Islet precursor cell (in vitro differentiated cells): ENCODE data around the gene EXOC3L4.

Experiments
- DNase-seq: peaks from one replicate; pipeline ENCODE4 v3.0.0-alpha.2; 2018

EXOC3L4 gene

DNA sequence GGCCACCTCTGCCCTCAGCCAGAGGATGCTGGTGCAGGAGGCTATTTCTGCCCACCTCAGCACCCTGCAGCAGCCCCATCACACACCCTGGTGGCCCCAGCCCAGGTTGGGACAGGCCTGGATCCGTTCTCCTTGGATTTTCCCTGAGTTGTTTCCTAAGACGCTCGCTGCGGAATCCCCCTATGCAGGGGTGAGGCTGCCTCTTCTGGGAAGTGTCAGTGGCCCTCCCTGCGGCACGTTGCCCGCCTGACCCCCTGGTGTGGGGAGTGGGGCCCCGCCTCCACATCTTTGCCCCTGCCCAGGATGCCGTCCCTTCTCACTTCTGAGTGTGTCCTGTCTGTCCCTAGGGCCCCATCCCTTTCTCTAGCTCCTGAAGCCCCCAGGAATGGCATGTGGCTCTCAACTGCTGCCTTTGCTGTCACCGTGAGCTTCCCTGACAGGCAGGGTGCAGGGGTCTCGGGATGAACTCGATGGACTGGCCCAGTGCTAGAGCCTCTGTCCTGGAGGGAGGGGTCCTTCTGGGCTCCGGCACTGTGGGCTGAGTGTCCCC lies 594 bp upstream of the EXOC3L4 start:
- no peak for DNase-seq

DNA sequence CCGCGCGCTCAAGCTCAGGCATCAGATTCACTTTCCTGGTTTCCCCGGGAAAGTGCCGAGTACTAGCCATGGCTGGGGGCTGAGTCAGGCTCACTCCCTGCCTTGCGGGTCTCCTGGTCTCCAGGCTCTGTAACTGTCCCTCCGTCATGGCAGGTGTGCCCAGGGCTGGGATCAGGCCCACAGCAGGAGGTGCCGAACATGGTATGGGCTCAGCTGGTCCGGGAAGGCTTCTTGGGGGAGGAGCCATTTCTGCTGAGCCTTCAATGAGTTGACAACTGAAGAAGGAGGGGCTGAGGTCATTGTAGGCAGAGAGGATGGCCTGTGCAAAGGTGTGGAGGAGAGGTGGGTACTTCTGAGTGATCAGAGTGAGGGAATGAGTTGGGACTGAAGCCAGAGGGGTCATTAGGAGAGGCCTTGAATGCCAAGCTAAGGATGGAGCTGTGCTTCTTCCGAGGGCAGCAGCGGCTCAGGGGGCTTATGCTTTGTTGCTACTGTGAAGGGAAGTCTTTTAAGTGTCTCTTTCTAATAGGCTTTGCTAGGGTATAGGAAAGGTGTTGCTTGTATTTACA lies 769 bp downstream of the EXOC3L4 start:
- no peak for DNase-seq

DNA sequence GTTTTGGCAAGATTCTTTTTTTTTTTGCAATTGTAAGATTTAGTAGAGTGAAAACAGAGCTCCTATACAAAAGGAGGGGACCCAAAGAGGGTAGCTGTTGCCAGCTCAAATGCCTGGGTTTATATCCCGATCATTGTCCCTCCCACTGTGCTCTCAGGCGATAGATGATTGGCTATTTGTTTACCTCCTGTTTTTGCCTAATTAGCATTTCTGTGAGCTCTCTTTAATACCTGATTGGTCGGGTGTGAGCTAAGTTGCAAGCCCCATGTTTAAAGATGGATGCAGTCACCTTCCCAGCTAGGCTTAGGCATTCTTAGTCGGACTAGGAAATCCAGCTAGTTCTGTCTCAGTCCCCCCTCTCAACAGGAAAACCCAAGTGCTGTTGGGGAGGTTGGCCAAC lies 1.9 kb downstream of the EXOC3L4 start:
- DNase-seq = no peak

DNA sequence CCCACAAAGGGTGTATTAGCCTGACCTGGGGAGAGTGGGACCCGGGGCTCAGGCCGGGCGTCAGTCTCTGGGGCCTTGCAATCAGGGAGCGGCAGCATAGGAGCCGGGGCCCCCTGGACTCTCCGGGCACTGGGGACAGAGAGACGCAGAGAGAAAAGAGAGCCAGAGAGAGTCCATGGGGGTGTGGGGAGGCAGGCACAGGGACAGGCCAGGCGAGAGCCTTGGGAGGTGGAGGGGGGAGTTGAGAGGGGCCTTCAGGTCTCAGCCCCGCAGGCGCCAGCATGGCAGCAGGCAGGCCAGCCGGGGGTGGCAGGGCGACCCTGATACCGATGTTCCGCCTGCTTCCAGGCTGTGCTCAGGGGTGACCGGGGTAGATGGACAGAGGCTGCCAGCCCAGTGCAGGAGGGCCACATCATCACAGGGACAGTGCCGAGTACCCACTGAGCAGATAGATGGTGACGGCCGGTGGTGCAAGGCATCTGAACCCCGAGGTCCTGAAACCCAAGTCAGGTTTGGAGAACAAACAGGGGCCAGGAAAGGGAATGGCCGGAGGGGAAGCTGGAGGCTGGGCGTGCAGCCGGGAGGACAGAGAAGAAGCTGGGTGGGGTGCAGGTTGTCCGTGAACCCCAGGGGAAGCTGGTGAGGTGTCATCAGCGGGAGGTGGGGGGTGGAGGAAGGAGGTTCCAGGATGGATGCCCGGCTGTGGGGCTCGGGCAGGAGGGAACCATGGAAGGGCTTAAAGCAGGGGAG lies 2.9 kb downstream of the EXOC3L4 start:
- no peak for DNase-seq

DNA sequence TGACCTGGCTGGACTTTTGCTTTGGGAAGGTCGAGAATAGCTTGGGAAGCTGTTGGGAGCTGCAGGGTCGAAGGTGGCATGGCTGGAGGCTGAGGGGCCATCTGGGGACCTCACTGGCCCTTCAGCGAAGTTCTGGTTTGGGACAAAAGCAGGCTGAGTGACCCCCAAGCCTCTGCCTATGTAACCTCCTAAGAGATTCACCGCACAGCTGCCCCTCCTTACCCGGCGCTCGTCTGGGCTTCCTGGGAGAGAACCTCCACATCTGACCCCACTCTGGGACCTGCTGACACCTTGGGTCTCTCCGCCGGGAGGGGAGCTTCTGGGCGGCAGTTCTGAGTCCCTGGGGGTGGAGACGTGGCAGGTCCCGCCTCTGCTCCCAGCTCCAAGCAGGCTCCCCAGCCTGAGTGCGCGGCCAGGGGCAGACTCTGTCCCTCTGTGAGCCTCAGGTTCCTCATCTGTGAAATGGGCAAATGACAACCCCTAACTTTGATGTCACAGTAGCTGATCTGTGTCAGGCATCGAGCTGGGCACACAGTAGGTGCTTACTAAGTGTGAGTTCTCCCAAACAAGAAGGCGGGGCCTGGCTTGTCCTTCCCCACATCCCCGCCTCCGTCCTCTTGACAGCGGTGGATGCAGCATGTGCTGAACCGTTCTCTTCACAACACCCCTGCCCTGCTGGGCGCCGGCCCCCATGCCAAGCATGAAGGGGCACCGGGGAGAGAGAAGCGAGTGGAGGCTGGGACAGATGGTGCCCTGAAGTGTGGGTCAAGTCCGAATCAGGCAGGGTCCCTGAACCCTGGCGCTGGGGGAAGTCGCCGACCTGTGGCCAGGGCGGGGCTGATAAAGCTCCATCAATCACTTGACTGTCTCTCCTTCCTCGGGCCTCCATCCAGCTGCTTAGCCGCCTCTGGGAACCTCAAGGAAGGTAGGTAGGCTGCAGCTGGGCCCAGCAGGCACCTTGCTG lies 3.8 kb downstream of the EXOC3L4 start:
- DNase-seq = no peak

DNA sequence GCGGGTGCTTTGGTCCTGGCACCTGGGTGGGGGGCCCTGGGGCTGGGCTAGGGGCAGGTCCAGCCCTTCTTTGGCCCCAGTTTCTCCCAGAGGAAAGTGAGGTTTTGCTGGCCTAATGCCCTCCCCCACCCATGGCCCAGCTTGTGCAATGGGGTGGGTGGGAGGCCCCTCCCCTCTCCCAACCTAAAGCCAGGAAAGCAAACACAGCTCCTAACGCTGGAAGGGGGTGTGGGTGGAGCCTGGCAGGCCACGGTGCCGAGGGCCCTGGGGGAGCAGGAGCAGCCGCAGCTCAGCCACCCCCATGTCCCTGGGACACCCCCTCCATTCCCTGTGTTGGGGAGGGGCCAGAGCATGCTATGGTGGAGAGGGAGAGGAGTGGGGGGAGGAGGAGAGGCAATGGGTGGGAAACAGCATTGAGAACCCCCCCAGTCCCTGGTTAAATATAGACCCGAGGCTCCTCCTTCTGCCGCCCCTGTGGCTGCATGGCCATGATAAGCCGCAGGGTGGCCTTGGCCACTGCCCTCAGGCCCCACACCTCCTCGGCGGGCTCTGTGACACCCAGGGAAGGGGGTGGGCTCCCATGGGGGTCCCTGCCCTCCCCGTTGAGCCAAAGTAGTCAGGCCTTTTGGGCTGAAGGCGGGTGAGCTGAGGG lies 4.7 kb downstream of the EXOC3L4 start:
- DNase-seq = no peak

DNA sequence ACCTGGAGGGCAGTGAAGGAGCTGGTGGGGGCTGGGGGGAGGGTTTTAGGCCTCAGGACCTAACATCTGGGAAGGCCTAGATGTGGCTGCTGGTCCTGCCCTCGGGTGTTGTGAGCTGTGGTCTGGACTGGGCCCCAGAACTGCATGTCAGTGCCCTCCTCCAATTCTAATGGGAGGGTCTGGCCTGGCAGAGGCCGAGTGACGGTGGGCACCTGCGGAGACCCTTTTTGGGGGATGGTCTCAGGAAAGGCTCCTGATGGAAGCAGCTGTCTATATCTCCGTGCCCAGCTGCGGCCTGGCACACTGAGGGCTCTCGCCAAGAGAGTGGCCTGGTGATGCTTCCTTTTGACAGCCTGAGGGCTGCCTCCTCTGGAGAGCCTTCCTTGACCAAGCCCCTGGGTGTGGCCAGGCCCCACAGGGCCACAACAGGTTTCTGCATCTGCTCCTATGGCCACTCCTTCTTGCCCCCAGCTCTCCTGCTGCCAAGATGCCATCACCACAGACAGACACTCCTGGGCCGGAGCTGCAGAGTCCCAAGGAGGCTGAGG lies 5.3 kb downstream of the EXOC3L4 start:
- DNase-seq = no peak

DNA sequence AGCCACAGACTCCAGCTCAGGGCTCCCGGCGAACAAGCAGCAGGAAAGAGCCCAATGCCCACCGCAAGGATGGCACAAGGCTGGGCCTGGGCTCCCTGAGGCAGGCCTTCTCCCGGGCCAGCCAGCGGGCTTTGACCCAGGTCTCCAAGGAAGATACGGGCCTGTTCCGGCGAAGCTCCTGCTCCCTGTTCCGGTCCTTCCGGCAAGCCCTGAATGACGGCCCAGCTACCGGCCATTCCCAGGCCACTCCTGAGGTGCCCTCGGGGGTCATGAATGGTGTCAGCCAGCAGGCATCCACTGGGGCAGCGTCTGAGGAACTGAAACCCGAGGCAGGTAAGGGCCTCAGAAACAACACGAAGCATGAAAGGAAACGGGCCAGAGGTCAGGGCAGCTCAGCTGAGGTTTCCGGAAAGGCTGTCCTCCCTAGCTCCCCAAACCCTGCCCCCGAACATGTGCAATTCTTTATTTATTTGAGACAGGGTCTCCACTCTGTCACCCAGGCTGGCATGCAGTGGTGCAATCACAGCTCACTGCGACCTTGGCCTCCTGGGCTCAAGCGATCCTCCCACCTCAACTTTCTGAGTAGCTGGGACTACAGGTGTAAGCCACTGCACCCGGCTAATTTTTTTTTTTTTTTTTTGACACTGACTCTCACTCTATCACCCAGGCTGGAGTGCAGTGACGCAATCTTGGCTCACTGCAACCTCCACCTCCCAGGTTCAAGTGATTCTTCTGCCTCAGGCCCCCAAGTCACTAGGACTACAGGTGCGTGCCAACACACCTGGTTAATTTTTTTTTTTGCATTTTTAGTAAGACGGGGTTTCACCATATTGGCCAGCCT lies 6.0 kb downstream of the EXOC3L4 start:
- DNase-seq = peak; percentile 75

DNA sequence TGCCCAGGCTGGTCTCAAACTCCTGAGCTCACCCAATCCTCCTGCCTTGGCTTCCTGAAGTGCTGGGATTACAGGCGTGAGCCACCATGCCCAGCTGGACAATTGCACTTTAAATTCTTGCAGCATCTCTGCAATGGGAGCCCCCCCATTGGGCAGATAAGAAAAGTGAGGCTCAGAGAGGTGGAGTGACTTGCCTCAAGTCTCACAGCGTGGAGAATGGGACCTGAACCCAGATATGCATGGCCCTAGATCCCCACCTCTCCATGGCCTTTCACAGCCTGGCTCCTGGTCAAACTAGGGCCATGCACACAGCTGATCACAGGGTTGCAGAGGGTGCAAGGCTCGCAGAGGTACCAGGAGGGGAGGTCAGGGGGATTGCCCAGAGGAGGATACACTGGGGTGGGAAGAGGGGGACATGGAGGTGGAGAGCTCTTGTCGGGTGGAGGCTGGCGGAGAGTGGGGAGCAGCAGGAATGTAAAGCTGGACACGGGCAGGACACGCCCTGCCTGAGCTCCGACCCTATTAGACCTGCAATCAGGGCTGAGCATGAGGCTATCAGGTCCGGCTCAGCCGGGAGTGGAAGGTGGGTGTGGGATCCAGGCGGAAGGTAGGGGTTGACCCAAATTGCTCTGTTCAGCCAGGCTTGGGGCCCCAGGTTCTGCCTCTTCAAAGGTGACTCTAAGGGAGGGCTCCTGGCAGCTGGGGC lies 6.9 kb downstream of the EXOC3L4 start:
- no peak for DNase-seq

DNA sequence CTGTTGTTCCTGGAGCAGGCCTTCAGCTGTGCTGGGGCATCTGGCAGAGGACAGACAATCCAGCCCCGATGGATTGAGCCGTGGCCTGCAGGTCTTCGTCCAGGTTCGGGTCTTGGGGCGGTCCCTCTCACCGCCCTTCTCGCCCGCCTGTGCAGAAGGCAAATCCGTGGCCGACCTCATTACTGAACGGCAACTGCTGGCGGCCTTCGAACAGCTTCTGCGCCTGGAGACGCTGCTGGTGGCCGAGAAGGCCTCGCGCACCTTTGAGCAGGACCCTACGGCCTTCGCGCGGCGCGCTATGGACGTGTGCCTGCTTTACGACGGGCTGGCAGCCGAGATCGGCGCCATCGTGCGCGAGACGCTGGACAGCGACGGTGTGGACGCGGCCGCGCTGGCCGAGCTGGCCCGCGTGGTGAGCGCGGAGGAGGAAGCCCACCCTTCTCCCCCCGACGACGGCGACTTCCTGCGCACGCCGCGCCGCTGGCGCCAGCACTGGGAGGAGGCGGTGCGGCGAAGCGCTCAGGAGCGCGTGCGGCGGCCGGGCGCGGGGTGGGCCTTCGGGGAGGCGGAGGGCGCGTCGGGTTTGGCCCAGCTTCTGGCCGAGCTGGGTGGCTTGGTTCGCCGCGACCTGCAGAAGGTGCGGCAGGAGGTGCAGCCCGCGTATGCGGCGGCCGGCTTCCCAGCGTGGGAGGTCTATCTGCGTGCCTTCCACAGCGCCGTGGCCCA lies 7.6 kb downstream of the EXOC3L4 start:
- no peak for DNase-seq

DNA sequence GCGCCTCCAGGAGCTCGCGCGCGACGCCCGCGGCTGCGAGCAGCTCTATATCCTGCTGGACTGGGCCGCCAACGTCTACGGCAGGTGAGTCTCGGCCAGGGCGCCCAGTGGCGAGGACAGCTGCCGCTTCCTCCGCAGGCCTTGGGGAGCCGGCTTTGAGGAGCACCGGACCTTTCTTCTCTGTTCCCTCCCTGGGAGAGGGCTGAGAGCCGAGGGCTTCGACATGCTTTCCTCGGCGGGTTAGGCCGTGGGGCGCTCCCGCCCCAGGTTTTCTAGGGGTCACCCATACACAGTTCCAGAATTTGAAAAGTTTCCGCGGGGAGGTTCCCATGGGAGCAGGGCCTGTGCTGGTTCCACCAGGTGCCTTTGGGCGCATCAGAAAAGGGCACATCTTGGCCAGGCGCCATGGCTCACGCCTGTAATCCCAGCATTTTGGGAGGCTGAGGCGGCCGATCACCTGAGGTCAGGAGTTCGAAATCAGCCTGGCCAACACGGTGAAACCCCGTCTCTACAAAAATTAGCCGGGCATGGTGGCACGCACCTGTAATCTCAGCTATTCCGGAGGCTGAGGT lies 8.2 kb downstream of the EXOC3L4 start:
- no peak for DNase-seq

DNA sequence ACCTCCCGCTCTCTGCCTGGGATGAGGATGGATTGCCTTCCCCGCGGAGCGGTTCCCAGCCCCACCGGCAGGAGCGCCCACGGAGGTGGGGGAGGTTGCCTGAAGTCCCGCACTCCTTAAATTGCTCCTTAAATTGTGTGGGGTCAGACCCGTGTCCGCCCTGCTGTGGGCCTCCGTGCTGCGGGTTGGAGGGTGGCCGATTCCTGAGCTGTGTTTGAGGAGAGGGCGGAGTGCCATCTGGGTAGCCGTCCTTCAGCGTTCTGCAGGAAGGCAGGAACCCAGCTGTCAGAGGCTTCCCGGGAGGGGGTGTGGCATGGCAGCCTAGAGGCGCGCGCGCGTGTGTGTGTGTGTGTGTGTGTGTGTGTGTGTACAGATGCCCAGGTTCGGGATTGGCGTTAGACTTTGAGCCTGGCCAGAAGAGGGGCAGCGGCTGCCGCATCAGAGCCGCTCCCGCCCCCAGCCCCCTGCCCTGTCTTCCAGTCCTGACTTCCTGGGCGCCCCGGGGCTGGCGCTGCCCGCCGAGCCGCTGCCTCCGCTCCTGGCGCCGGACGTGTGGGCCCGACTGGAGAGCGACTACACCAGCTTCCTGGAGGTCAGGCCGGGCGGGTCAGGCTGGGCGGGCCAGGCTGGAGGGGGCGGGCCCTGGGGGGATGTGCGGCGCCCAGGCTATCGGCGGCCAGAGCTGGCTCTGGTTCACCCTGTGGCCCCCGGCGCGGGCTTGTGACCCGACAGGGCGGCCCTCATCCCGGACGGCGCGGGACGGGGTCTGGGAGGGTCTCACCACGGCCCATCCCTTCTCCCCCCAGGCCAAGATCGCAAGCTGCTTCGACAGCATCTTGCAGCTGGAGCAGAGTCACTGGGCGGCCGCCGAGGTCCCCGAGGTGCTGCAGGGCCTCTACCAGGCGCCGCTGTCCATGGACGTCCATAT lies 9.2 kb downstream of the EXOC3L4 start:
- peak; percentile 87 for DNase-seq

DNA sequence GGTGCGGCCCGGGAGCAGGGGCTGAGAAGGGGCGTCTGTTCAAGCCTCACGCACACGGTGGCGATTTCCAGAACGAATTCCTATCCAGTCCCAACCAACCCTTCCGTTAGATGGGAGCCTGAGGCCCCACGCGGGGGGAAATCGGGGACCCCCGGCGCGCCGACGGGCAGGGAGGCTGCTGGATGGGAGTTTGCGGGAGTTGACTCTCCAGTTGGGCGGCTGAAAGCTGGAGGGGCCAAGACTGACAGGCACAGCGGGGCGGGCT lies 9.8 kb downstream of the EXOC3L4 start:
- DNase-seq = no peak

DNA sequence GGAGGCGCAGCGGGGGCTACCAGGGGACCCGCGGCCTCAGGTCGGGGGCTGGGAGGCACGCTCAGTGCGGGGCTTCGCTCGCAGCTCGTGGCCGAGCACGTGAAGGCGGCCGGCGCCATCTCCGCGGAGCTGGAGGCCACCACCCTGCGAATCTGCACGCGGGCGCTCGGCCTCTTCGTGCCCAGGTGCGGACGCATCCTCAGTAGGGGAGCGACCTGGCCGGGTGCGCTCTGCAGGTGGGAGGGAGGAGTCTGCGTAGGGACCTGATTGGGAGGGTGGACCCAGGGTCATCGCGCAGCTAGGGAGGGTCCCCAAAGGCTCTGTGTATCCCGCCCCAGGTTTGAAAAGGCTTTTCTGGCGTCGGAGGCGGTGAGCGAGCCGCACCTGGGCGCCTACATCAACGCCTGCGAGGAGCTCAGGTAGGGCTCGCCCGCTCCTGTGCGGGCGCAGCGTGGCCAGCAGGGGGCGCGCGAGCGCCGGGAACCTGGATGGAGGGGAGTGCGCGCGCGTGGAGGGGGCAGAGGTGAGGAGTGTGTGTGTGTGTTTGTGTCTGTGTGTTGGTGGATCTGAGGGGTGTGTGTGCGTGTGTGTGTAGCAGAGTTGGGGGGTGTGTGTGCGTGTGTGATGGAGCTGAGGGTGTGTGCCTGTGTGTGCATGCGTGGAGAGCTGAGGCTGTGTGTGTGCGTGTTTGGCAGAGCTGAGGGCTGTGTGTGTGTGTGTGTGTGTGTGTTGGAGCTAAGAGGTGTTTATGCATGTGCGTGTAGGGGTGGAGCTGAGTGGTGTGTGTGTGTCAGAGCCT lies 10.3 kb downstream of the EXOC3L4 start:
- peak; percentile 87 for DNase-seq

DNA sequence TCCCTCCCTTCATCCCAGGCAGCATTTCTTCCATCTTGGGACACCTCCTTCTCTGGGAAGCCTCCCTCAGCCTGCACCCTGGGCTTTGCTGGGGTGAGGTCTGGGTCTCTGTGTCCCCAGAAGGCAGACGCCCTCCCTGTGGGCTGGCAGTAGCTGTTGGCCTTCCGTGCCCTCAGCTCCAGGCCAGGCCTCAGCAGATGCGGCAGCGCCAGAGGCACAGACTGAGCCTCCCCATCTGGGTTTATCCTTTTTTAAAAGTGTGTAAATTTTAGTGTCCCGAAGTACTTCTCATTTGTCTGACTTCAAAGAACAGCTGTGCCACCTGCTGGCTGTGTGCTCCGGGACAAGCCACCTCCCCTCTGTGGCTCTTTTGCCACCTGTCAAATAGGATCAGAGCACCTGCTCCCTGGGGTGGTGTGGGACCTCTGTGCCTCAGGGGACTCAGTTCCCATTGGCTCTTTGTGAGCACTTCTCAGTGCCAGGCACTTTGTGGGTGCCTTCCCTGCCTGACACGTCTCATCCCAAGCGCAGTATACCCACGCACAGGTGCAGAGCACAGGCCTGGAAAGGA lies 11.1 kb downstream of the EXOC3L4 start:
- DNase-seq = no peak

DNA sequence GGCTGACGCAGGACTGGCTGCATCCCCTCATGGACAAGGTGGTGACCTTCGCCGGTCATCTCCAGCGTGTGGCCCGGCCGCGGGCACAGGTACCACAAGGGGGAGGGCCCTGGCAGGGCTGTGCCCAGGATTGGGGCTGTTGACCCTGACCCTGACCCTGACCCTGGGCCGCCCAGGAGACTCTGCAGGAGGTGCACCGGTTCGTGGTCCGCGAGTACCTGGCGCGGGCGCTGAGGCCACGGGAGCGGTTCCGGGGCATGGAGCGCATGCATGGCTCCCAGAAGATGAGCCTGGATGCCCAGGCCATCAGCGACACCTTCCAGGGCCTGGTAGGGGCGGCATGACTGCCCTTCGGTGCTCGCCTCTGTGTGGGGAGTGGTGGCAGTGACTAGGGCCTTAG lies 12.9 kb downstream of the EXOC3L4 start:
- DNase-seq = no peak

DNA sequence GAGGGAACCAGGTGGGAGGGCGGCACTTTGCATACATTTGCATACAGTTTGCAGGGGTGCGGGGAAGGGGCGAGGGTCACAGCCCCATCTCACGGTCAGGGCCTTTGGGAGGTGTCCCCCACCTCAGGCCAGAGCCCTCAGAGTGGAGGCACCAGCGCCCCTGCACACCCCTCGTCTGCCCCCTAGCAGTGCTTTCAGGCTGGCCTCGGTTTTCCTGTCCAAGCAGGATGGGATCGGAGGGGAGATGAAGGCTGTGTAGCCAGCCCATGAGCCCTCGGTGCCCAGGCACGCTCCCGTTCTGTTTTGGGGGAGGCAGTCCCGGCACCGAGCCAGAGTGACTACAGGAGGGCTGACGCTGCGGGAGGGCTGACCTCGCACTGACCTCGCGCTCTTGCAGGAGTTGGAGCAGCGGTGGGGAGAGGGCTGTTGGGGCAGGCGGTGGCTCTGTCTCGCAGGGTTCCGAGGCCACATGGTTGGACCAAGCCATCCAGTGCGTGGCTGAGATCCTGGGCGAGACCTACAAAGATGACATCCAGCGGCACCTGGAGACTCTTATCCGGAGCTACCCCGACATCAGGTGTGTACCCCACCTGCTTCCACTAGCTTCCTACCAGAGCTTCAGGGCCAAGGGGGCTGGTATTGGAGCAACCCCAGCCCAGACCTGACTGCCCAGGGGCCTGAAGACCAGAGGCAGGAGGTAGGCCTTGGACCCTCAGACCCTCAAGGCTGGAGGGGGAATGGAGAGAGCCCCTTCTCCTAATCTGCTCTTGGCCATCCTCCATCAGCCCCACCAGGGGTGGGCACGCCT lies 13.6 kb downstream of the EXOC3L4 start:
- DNase-seq = no peak
